ENCODE data around the gene TM2D1.

The TM2D1 gene

DNA sequence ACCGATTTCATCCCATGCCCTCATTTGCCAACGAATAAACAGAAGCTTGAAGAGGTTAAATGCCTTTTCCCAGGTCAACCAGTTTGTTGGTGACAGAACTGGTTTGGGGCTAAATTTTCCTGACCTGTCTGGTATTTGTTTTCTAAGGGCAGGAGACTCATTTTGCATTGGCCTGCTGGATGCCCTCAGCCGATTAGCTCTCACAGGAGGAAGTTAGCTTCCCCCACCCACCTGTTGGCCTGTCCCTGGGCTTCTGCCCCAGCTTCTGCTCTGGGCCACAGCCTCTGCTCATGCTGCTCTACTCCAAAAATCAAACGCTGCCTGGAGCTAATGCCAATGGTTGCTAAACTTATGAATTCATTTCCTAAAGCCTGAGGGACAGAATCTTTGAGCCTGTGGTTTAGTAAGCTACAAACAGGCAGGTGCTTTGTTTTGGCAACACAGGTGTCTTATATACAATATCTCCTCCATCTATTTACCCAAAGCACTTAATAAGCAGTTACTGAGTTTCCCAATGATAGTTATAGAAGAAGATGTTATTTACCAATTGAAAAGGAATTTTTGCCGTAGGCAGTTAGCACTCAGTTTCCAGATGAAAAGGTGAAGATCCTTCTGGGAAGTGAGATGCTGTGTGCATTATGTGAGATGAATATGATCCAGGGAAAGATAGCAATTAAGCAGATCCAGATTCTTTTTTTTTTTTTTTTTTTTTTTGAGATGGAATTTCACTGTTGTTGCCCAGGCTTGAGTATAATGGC lies 82.3 kb downstream of the TM2D1 start:
- no peak for DNase-seq

GRCh38 chr1:61641578-61642336 lies 83.2 kb downstream of the TM2D1 start:
- DNase-seq: no peak

- no peak for DNase-seq
Observed at GRCh38 chr1:61640531-61641530, 84.1 kb downstream of the TM2D1 start.

DNA sequence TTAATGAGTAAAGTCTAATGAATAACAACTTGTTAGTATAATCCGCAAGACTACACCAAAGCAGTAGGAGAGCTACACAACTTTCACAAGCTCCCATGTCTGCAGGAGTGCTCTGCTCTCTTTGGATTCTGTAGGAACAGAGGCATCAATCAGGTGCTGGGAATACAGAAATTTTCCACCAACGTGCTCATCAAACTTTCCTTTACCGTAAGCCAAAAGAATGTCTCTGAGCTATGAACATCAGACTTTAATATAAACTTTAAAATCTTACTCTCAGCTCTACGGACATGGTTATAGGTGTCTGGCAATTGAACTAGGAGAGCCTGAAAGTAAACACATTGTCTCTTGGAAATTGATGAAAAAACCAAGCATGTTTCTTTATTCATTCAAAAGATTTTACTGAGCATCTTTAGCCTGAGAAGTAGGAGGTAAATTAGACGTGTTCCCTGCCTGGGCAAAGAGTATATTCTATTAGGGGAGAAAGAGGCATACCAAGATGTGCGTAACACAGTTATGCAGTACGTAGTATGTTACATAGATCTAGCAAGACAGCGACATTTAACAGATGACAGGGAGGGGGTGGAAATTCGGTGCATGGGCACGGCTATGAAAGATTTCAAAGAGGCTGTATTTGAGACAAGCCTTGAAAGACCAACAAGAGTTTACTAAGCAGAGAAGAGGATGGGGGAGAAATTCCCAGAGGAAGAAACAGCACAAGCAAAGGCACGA lies 85.2 kb downstream of the TM2D1 start:
- DNase-seq: no peak

- DNase-seq: no peak
Observed at GRCh38 chr1:61638911-61639605, 85.9 kb downstream of the TM2D1 start.

GRCh38 chr1:61638296-61638695 lies 86.6 kb downstream of the TM2D1 start:
- DNase-seq: no peak

- no peak for DNase-seq
Observed at GRCh38 chr1:61637470-61637869, 87.5 kb downstream of the TM2D1 start.

- no peak for DNase-seq
Observed at GRCh38 chr1:61636814-61637213, 88.1 kb downstream of the TM2D1 start.

DNA sequence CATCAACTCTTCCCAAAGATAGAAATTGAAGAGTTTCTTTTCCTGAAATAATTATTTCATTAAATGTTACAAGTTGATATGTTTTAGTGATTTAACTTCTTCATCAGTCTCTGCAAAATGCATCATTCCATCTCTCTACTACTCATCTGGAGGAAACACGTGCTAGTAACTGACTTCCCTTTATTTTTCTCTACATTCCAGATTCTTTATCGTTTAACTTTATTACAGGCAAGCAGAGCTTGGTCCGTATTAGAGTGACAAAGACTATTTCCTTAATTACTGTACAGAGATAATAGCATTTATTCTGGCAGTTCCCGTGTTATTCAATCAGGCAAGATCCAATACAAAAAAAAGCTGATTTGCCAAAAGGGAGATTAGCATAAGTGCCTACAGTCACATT lies 88.6 kb downstream of the TM2D1 start:
- no peak for DNase-seq

DNA sequence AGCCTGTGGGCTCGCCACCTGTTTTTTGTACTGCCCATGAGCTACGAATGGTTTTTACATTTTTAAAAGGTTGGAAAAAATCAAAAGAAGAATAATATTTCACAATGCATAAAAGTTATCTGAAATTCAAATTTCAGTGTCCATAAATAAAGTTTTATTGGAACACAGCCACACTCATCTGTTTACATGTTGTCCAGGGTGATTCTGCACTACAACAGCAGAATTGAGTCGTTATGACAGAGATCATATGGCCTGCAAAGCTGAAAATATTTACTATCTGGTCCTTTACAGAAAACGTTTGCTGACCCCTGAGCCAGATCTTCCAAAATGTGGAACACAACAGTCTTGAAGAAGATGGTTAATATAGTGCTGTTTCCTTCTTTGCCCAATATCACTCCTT lies 89.4 kb downstream of the TM2D1 start:
- DNase-seq: no peak

GRCh38 chr1:61631436-61631835 lies 93.5 kb downstream of the TM2D1 start:
- DNase-seq: no peak
